Lung (tissue), 12 donors: Measurements from ENCODE around the gene RGS5. TPM values are rescaled to one million over a fixed set of nuclear protein-coding genes. Genes with fewer than 3 reads are reported as not detected.

Source experiments
- ATAC-seq: fragments of 200-7000 bp; cut with Tn5 transposase; one replicate; pipeline ENCODE4 v1.9.1; 2020; ENCODE audit warnings: moderate number of reproducible peaks; ENCODE audit not compliant: insufficient read depth, low FRiP score
- DNase-seq, 3 donors: peaks; one replicate each; pipeline ENCODE4 v3.0.0-alpha.2; 2013 to 2017
- H3K27ac ChIP-seq, 2 donors: one replicate each; pipeline ENCODE4 v1.5.1; 2013; ENCODE audit warnings: mild to moderate bottlenecking in 2 of 2, moderate library complexity in 2 of 2, control low read depth in 1 of 2, inconsistent platforms in 1 of 2, low read depth in 1 of 2, low read length in 1 of 2
- H3K27me3 ChIP-seq, 3 donors: one replicate each; pipeline ENCODE4 v1.5.1; 2013; ENCODE audit warnings: low read length in 2 of 3; ENCODE audit not compliant: control insufficient read depth in 3 of 3, insufficient read depth in 3 of 3
- H3K36me3 ChIP-seq, 4 donors: one replicate each; pipeline ENCODE4 v1.5.1; 2013; ENCODE audit warnings: low read length in 4 of 4, mild to moderate bottlenecking in 1 of 4, moderate library complexity in 1 of 4; ENCODE audit not compliant: control insufficient read depth in 4 of 4, insufficient read depth in 4 of 4
- H3K4me1 ChIP-seq, 5 donors: one replicate each; pipeline ENCODE4 v1.5.1; 2013; ENCODE audit warnings: low read length in 5 of 5, mild to moderate bottlenecking in 2 of 5, moderate library complexity in 1 of 5; ENCODE audit not compliant: control insufficient read depth in 5 of 5, insufficient read depth in 5 of 5
- H3K4me3 ChIP-seq: one replicate; pipeline ENCODE4 v1.5.1; 2013; ENCODE audit warnings: mild to moderate bottlenecking, control low read depth, moderate library complexity
- H3K9ac ChIP-seq, 2 donors: one replicate each; pipeline ENCODE4 v1.5.1; 2013; ENCODE audit warnings: low read length in 2 of 2, control low read depth in 1 of 2; ENCODE audit not compliant: insufficient read depth in 1 of 2
- H3K9me3 ChIP-seq, 4 donors: one replicate each; pipeline ENCODE4 v1.5.1; 2013; ENCODE audit warnings: low read length in 3 of 4, mild to moderate bottlenecking in 1 of 4, moderate library complexity in 1 of 4; ENCODE audit not compliant: control insufficient read depth in 4 of 4, insufficient read depth in 3 of 4
- WGBS, 2 donors: extraction: QIAGEN DNeasy Blood & Tissue Kit; methylation state at CpG; one replicate each; pipeline ENCODE4 v1.1.7; 2013; 5-methylcytosine and 5-hydroxymethylcytosine counted together
- polyA plus RNA-seq, 2 donors: library from polyadenylated mRNA; stranded (reverse); fragments of 200-250 nt; gene quantifications; one replicate each; pipeline ENCODE4 v1.2.1, GENCODE V29; 2013
- total RNA-seq, 2 donors: library from RNA; depleted of rRNA in 1 of 2; stranded (reverse); fragments of >200 nt in 1 of 2; gene quantifications; one replicate each; pipeline ENCODE4 v1.2.1, GENCODE V29; 2014 to 2021
- TF ChIP-seq, protein P1 (sequence below): IDR thresholded peaks from 2 replicates; pipeline ENCODE4 v1.5.1; 2012; ENCODE audit warnings: mild to moderate bottlenecking; ENCODE audit errors: control extremely low read depth, extremely low read depth
- donor health status: control.
- donor health status: control.
- donor health status: Bipolar disorder and iron deficiency.
- donor health status: healthy.
- donor health status: DM: yes; HTN: yes; CAD: no.

The RGS5 gene
- total and polyA plus RNA-seq, 4 donors, result 10.3 to 77.2 (median 43.5) TPM

DNA sequence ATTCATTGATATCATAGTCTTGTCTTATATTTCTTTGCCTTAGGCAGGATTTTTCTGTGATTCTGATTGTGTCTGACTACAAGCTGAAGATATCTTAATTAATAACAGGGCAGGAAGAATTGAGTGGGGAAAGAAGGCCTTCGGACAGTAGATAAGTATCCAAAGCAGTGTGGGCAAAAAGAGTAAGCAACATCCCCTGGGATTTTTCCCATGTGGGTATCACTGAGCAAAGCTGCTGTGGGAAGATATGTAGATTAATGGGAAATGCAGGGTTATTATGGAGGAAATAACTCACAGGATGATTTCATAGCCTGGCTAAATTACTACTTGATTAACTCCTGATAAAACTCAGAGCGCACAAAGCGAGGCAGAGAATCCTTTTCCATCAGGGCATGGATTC lies 55.7 kb downstream of the RGS5 start:
- Histone ChIP-seq H3K4me1 (peaks cover 0 to under 1% (median 0%) of the 10 kb centered on the region in 5 donors), H3K4me3 (no peak overlapping the region), H3K36me3 (no peaks in the 10 kb centered on the region), H3K27me3 (no peaks in the 10 kb centered on the region), H3K9me3 (no peaks in the 10 kb centered on the region), H3K9ac (no peak overlapping the region), H3K27ac (no peak overlapping the region)
- WGBS, 2 donors, result 90 to 95% methylated on average over 3 of the region's 3 CpGs
- TF ChIP-seq, protein P1, sequence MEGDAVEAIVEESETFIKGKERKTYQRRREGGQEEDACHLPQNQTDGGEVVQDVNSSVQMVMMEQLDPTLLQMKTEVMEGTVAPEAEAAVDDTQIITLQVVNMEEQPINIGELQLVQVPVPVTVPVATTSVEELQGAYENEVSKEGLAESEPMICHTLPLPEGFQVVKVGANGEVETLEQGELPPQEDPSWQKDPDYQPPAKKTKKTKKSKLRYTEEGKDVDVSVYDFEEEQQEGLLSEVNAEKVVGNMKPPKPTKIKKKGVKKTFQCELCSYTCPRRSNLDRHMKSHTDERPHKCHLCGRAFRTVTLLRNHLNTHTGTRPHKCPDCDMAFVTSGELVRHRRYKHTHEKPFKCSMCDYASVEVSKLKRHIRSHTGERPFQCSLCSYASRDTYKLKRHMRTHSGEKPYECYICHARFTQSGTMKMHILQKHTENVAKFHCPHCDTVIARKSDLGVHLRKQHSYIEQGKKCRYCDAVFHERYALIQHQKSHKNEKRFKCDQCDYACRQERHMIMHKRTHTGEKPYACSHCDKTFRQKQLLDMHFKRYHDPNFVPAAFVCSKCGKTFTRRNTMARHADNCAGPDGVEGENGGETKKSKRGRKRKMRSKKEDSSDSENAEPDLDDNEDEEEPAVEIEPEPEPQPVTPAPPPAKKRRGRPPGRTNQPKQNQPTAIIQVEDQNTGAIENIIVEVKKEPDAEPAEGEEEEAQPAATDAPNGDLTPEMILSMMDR, result no peak
- ATAC-seq, result no peak
- DNase-seq, result no peak

DNA sequence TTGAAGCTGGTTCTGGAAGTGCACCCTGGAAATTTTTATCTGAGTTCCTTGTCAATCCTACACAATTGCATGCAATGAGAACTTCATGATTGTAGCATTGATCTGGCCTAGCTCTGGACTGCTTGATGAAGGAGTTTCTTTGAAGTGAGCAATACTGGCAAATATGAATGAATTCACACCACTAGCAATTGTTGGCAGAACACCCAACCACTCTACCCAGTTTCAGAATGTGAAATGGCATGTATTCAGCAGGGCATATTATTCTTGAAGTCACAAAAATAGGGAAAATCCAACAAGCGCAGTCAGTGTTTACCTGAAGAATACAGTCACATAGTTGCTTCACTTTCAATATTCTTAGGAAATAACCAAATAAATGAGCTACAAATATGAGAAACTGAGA lies 57.3 kb downstream of the RGS5 start:
- DNase-seq, result no peak
- Histone ChIP-seq H3K27me3 (no peaks in the 10 kb centered on the region), H3K4me3 (no peak overlapping the region), H3K27ac (no peak overlapping the region), H3K36me3 (no peaks in the 10 kb centered on the region), H3K9me3 (no peaks in the 10 kb centered on the region), H3K9ac (no peak overlapping the region), H3K4me1 (peaks cover 0 to 6% (median 0%) of the 10 kb centered on the region in 5 donors)
- no peak for ATAC-seq
- WGBS, 2 donors, result 92 to 96% methylated on average over 1 of the region's 1 CpG
- TF ChIP-seq, protein P1, result no peak

DNA sequence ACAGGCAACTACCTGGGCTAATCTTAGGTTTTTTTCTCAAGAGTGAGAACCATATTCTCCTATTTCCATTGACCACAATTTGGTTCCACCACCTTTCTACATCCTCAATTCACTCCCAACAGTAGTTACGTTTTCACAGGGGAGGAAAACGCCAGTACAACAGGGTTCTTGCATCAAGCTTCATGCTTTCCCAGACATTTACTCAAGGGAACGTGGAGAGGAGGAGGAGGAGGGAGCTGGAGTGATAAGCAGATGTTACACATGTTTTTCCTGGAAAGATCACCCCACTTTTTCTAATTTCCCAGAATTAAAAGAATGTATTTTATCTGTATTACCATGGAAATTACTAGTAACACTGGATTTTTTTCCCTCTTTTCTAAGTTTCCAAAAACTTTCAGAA lies 58.3 kb downstream of the RGS5 start:
- ATAC-seq (no peak), DNase-seq (peak in 1 of 3 donors; percentile 7)
- H3K27ac ChIP-seq, result no peak overlapping the region
- no peaks in the 10 kb centered on the region for H3K27me3 ChIP-seq
- peaks cover 0 to 6% (median 0%) of the 10 kb centered on the region in 5 donors for H3K4me1 ChIP-seq
- H3K9me3 ChIP-seq, result no peaks in the 10 kb centered on the region
- no peak overlapping the region for H3K9ac ChIP-seq
- TF ChIP-seq, protein P1, result no peak
- no peak overlapping the region for H3K4me3 ChIP-seq
- no peaks in the 10 kb centered on the region for H3K36me3 ChIP-seq
- WGBS, 2 donors, result 65 to 84% methylated on average over 3 of the region's 3 CpGs

DNA sequence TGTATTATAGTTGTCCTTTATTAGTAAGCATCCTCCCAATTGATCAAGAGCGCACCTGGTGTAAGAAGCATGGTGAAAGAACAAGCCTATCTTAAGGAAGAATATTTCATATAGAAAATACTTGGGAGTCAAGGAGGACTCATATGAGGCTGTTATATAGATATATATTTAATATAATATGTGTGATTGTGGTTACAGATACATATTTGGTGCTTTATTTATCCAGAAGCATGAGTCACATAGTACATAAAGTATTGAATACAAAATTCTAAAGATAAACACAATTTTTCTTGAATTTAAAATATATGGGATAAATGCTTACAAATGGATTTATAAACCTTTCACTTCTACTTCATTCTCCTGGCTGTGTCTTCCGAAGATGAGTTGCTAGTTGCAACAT lies 60.6 kb downstream of the RGS5 start:
- no peak for DNase-seq
- Histone ChIP-seq H3K36me3 (no peaks in the 10 kb centered on the region), H3K4me3 (no peak overlapping the region), H3K9me3 (no peaks in the 10 kb centered on the region), H3K27ac (no peak overlapping the region), H3K4me1 (peaks cover 0 to 6% (median 0%) of the 10 kb centered on the region in 5 donors), H3K27me3 (no peaks in the 10 kb centered on the region), H3K9ac (no peak overlapping the region)
- TF ChIP-seq, protein P1, result no peak
- no peak for ATAC-seq
- WGBS, 2 donors, result 85 to 93% methylated on average over 2 of the region's 2 CpGs
